GM18499 (cell line): Measurements from ENCODE around the gene IGFLR1.

Experiments
- ATAC-seq: cut with Tn5 transposase; IDR thresholded peaks from one replicate; pipeline ENCODE4 v1.9.1; 2021; ENCODE audit warnings: moderate number of reproducible peaks; ENCODE audit not compliant: insufficient read depth, unreplicated experiment

The IGFLR1 gene

GRCh38 chr19:35740423-35741202, 1.6 kb downstream of the IGFLR1 start:
- ATAC-seq = peak; percentile 38

DNA sequence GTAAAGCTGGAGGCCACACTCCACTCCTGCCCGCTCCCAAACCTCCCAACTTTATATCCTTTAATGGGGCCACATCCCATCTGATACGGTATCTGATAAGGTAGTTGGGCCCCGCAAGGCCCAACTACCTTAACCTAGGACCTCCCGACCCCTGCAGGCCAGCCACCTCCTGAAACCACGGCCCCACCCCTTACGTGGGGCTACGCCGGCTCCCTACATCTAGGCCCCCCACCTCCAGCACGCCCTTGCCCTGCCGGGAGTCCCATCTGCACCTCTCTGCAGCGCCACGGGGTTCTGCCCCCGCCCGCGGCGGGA, 2.2 kb downstream of the IGFLR1 start:
- peak; percentile 9 for ATAC-seq

- no peak for ATAC-seq
Observed at GRCh38 chr19:35739275-35740107, 2.8 kb downstream of the IGFLR1 start.

DNA sequence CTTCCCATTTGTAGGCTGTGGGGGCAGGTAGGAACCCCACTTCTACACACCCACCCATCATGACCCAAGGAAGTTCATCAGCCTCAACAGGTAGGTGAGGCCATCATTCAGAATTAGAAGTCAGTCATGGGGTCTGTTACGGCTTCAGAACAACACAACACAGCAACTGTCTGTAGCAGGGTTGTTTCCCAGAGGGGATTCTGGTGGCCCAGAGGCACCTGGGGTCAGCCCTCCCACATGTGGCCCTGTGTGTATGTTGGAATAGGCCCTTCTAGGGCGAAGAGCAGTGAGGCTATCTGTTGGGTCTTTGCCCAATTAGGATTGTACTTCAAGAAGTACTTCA, 3.4 kb downstream of the IGFLR1 start:
- no peak for ATAC-seq

DNA sequence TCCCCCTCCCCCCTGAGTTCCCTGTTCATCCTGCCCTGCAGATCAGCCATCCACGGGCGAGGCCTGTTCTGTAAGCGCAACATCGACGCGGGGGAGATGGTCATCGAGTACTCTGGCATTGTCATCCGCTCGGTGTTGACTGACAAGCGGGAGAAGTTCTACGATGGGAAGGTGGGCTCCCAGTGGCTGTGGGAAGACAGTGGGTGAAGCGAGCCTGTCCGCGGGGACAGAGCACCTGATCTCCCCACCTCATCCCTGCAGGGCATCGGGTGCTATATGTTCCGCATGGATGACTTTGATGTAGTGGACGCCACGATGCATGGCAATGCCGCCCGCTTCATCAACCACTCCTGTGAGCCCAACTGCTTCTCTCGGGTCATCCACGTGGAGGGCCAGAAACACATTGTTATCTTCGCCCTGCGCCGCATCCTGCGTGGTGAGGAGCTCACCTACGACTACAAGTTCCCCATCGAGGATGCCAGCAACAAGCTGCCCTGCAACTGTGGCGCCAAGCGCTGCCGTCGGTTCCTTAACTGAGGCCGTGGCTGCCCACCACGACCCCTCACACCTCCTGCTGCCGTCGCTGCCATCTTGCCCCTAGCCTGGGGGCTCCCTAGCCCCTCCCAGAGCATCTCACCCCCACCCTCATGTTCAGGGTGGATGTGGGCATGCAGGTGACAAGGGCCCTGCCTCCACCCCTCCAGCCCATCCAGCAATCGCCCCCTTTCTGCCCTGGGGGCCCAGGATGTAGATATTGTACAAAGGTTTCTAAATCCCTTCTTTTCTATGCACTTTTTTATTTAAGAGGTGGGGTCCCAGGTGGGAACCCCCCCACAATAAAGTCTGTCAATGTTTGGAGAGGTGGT, 4.0 kb downstream of the IGFLR1 start:
- ATAC-seq = no peak

GRCh38 chr19:35736913-35737886, 5.1 kb downstream of the IGFLR1 start:
- no peak for ATAC-seq

DNA sequence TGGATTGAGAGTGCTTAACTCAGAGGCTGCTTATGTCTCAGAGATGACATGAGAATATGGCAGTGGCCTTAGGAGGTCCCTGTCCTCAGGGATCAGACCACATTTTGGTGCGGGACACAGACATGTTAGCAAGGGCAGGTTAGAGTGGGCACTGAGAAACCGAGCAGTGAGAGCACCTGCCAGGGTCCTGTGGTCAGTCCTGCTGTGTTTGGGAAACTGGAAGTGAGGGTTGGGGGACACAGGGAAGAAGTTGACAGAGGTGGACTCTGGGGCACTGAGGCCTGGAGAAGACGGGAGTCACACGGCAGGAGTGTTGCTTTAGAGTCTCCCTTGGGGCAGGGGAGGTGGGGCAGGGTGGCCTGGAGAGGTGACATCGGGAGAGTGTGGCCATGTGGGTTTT, 7.4 kb downstream of the IGFLR1 start:
- no peak for ATAC-seq

- no peak for ATAC-seq
Observed at GRCh38 chr19:35734273-35734672, 8.0 kb downstream of the IGFLR1 start.

- no peak for ATAC-seq
Observed at GRCh38 chr19:35733180-35734125, 8.8 kb downstream of the IGFLR1 start.

- no peak for ATAC-seq
Observed at GRCh38 chr19:35732540-35733179, 9.6 kb downstream of the IGFLR1 start.

DNA sequence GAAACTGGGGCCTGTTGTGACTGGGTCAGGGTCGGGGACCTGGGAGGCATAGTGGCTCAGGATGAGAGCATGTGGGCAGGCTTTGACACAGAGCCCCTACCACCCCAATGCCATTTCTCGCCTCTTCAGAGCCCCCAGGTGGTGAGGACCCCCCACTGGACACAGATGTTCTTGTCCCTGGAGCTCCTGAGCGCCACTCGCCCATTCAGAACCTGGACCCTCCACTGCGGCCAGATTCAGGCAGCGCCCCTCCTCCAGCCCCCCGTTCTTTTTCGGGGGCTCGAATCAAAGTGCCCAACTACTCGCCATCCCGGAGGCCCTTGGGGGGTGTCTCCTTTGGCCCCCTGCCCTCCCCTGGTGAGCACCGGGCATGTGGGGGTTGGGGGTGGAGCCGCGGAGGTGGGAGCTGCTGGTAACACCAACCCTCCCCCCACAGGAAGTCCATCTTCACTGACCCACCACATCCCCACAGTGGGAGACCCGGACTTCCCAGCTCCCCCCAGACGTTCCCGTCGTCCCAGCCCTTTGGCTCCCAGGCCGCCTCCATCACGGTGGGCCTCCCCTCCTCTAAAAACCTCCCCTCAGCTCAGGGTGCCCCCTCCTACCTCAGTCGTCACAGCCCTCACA, 10.4 kb downstream of the IGFLR1 start:
- no peak for ATAC-seq

- no peak for ATAC-seq
Observed at GRCh38 chr19:35731353-35731752, 10.9 kb downstream of the IGFLR1 start.

- ATAC-seq = no peak
Observed at GRCh38 chr19:35730326-35730725, 11.9 kb downstream of the IGFLR1 start.

GRCh38 chr19:35729763-35730162, 12.5 kb downstream of the IGFLR1 start:
- no peak for ATAC-seq

DNA sequence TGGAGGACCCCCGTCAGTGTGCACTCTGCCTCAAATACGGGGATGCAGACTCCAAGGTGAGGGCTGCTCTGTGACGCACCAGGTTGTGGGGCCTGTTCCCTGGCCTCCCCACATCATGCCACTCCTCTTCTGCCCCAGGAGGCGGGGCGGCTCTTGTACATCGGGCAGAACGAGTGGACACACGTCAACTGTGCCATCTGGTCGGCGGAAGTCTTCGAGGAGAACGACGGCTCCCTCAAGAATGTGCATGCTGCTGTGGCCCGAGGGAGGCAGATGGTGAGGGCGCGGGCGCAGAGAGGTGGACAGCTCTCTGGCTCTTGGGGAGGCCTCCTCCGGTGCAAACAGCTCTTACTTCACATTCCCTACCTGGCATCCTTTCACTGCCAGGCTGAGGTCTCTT, 13.2 kb downstream of the IGFLR1 start:
- ATAC-seq = no peak

GRCh38 chr19:35727956-35728706, 14.1 kb downstream of the IGFLR1 start:
- ATAC-seq = no peak
